ENCODE results near the gene HEPHL1.

Gene HEPHL1

GRCh38 chr11:94011478-94011877 lies 9.7 kb upstream of the HEPHL1 start:
- ChIA-PET CTCF (no interaction called here), POLR2A (no interaction called here)
- no peak overlapping the region for H3K4me3 ChIP-seq (ENCODE audit: low read depth, low read length)
- no peak for DNase-seq (ENCODE audit: low read depth, low spot score)
- TF ChIP-seq CTCF (IDR thresholded peaks at IDR 0.05; ENCODE audit: insufficient read depth, low read length, missing control alignments), result no peak

DNA sequence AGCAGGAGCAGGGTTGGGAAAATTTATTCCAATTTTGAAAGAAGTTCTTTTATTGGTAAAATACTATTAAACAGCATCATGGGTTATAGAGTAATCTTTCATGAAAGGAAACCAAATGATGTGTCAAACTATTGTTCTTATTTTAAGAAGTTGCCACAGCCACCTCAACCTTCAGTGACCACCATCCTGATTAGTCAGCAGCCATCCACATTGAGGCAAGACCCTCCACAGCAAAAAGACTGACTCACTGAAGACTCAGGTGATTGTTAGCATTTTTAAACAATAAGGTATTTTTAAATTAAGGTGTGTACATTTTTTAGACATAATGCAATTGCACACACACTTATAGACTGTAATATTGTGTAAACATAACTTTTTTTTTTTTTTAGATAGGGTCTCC lies 3.7 kb upstream of the HEPHL1 start:
- ChIA-PET POLR2A (no interaction called here), CTCF (no interaction called here)
- no peak for DNase-seq (ENCODE audit: low read depth, low spot score)
- no peak overlapping the region for H3K4me3 ChIP-seq (ENCODE audit: low read depth, low read length)
- TF ChIP-seq CTCF (IDR thresholded peaks at IDR 0.05; ENCODE audit: insufficient read depth, low read length, missing control alignments), result no peak

DNA sequence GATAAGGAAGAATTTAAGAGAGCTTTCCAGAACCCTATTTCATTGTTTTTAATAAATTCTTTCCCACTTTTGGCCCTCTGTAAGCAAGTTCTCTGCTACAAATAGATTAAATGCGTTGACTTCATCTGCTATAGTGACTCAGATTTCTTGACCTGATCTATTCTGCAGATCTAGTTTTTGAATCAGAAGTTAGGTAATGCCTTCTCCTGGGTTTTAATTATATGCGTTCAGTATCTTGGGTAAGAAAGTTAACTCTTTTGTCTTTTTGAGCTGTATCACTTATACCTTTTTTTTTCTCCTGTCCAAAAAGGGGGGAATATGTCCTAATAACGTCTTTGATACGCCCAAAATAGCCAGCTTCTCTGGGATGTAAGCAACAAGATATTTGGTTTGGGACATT lies 2.4 kb upstream of the HEPHL1 start:
- no peak for DNase-seq (ENCODE audit: low read depth, low spot score)
- POLR2A ChIA-PET, result no interaction called here
- H3K4me3 ChIP-seq (ENCODE audit: low read depth, low read length), result no peak overlapping the region
- CTCF ChIA-PET, result no interaction called here
- no peak for TF ChIP-seq CTCF (IDR thresholded peaks at IDR 0.05; ENCODE audit: insufficient read depth, low read length, missing control alignments)

- DNase-seq (ENCODE audit: low read depth, low spot score), result no peak
- TF ChIP-seq CTCF (IDR thresholded peaks at IDR 0.05; ENCODE audit: insufficient read depth, low read length, missing control alignments), result no peak
- ChIA-PET POLR2A (no interaction called here), CTCF (no interaction called here)
- no peak overlapping the region for H3K4me3 ChIP-seq (ENCODE audit: low read depth, low read length)
Measured at GRCh38 chr11:94023856-94024255, 2.7 kb downstream of the HEPHL1 start.

- ChIA-PET CTCF (no interaction called here), POLR2A (no interaction called here)
- no peak for DNase-seq (ENCODE audit: low read depth, low spot score)
- no peak overlapping the region for H3K4me3 ChIP-seq (ENCODE audit: low read depth, low read length)
- TF ChIP-seq CTCF (IDR thresholded peaks at IDR 0.05; ENCODE audit: insufficient read depth, low read length, missing control alignments), result no peak
Measured at GRCh38 chr11:94024547-94024946, 3.4 kb downstream of the HEPHL1 start.

DNA sequence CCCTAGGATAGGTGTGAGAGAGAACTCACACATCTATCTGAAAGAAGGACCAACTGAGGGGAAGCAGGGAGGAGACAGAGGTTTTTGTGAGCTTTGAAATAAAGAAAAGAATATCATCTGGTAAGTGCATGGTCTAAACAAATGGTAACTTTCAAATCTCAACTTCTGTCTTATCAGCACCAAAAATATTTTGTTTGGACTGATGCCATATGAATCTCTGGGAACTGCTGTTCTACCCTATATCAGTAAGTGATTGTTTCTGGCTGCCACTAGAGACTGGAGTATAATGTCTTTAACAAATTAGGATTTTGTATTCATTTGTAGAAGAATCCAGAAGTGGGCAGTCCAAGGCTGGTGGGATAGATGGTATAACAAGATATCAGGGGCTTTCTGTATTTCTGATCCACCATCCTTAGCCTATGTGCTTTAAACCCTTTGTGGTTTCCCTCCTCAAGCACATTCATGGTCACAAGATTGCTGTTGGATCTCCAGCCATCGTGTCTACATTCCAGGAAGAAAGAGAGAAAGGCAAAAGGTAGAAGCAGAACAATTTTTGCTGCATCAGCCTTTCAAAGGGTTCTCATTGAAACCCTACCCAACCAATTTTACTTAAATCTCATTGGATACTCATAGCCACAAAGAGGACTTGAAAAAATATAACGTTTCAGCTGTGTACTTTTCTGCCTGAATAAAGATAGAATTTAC lies 4.7 kb downstream of the HEPHL1 start:
- CTCF ChIA-PET, result no interaction called here
- DNase-seq (ENCODE audit: low read depth, low spot score), result no peak
- no peak for TF ChIP-seq CTCF (IDR thresholded peaks at IDR 0.05; ENCODE audit: insufficient read depth, low read length, missing control alignments)
- H3K4me3 ChIP-seq (ENCODE audit: low read depth, low read length), result no peak overlapping the region
- POLR2A ChIA-PET, result no interaction called here

Measured in AG04449 (cell line).